ENCODE measurements around the gene GARIN5B.

GARIN5B gene

GRCh38 chr19:55389386-55390317, 26.6 kb upstream of the GARIN5B start:
- DNase-seq (ENCODE audit: low read depth in 2 of 2), result no peak

- DNase-seq (ENCODE audit: low read depth in 2 of 2), result no peak
These were observed 24.9 kb upstream of the GARIN5B start for GRCh38 chr19:55387736-55388497.

DNA sequence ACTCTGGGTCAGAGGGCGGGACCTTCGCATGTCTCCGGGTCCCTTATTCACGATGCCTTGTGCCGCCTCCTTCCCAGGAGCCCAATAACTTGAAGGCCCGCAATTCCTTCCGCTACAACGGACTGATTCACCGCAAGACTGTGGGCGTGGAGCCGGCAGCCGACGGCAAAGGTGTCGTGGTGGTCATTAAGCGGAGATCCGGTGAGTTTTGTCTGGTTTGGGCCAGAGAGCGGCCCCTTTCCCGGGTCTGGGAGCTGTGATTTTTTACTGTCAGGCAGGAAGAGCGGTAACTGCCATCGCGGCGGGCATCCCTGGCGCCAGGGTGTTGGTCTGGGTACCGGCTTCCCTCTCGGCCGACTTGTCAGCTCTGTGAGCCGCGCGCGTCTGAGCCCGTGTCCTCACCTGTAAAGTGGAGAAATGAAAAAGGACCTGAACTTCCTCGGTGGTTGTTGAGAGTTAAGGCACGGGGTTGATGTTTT, 23.5 kb upstream of the GARIN5B start:
- peak in 1 of 2 donors; percentile 8 for DNase-seq (ENCODE audit: low read depth in 2 of 2)

GRCh38 chr19:55385724-55386492, 22.8 kb upstream of the GARIN5B start, which contains the start of gene RPL28:
RPL28 (plus strand) TSS chr19:55385932; CDS start chr19:55386358, 426 bp downstream.
- peak; percentile 95 to 97 for DNase-seq (ENCODE audit: low read depth in 2 of 2)

- peak; percentile 86 to 90 for DNase-seq (ENCODE audit: low read depth in 2 of 2)
These were observed 22.1 kb upstream of the GARIN5B start for GRCh38 chr19:55384920-55385723.

DNA sequence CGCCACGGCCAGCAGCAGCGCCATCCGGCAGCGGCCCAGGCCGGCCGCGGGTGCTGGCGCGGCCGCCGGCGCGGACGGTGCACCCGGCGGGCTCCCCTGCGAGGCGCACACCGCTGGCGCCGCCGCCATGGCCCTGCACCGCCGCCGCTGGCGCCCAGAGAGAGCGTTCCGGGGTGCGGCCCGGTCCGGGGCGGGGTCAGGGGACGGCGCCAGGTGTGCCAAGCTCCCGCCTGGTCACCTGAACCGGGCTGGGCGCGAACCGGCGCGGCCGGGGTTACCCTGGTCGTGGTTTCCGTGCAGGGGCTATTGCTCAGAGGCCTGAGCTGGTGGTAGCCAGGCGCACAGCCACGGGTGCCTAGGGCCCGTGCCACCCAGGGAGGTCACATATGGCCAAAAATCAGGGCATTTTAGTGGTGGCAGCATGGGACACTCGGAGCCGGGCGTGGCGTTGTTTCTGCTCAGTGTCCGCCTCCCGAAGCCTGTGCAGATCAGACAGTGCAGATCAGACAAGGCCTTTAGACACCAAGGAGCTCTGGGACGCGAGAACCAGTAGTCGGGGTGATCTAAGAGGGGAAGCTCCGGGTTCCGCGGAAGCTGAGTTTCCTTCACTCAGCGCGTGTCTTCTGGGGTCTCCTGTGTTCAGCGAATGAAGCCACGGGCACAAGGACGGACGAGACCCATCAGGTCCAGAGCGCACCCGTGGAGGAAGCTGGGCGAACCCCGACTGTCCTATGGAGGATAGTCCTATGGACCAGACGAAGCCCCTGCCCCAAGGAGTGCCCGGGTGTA, 21.3 kb upstream of the GARIN5B start, which contains the start of gene TMEM238:
TMEM238 (minus strand) TSS at position 162 of the 789 bp plus-strand sequence; CDS start at position 129, 33 bp downstream.
- DNase-seq (ENCODE audit: low read depth in 2 of 2), result peak in 1 of 2 donors; percentile 26

DNA sequence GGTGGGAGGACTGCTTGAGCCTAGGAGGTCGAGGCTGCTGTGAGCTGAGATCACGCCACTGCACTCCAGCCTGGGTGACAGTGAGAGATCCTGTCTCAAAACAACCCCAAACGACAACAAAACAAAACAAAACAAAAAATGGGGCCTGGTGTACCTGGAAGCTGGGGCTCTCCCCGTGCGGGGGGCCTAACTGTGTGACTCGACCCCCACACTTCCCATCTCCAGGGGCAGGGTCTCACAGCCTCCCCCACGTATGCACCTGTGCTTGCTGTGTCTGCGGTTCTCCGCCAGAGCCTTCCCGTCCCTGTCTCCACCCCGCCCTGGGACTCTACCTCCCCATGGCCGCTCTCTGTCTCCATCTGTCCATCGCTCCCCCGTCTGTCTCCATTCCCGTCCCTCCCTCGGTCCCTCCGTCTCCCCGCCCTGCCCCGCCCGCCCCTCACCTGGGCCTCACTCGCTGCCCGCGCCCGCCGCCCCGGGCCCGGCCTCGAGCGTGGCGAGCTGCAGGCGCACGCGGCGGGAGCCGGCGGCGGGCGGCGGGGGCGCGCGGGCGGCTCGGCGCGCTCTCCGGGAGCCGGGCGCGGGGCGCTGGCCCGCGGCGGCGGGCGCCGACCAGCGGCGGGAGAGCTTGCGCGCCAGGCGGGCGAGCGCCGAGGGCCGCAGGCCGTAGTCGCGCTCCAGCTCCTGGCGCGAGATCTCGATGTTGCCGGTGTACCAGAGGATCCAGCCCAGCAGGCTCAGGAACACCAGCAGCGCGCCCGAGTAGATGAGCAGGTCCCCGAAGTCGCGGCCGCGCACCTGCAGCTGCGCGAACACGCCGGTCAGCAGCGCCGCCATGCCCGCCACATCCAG, 20.4 kb upstream of the GARIN5B start:
- DNase-seq (ENCODE audit: low read depth in 2 of 2), result peak in 1 of 2 donors; percentile 27

DNA sequence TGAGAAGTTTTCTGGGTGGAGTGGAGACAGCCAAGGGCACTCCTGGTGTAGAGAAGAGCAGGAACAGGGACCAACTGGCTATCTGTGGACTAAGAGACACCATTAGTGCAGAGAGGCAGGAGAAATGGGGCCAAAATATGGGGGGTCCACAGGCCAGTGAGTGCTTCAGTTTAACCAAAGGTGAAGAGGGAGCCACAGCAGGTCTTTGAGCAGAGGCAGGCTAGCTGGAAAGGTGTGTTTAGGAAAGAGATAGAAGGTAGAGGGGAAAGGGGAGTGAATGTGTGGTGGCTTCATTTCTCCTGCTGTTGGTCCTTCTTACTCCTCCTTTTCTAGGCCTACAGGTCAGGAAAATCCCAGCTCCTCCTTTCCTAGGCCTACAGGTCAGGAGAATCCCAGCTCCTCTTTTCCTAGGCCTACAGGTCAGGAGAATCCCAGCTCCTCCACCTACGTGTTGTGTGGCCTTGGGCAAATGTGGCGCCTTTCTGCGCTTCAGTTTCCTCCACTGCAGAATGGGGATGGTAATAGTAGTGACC, 19.5 kb upstream of the GARIN5B start:
- no peak for DNase-seq (ENCODE audit: low read depth in 2 of 2)

- no peak for DNase-seq (ENCODE audit: low read depth in 2 of 2)
These were observed 19.0 kb upstream of the GARIN5B start for GRCh38 chr19:55382013-55382412.

DNA sequence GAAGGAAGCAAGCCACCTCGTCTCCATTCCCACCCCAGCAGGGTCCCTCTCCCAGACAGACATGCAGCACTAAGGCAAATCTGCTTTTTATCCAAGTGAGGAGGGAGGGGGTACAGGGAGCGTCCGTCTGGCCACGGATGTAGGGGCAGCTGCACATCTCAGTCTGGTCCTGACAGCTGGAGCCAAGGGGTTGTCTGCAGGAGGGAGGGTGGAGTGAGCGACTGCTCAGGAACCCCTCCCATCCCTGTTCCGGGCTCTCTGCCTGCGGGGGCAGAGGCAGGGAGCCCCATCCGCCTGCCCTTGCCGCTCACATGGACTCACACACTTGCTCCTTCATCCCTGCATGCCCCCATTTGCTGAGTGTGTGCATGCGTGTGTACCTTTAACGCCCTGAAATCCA, 16.1 kb upstream of the GARIN5B start:
- DNase-seq (ENCODE audit: low read depth in 2 of 2), result no peak

DNA sequence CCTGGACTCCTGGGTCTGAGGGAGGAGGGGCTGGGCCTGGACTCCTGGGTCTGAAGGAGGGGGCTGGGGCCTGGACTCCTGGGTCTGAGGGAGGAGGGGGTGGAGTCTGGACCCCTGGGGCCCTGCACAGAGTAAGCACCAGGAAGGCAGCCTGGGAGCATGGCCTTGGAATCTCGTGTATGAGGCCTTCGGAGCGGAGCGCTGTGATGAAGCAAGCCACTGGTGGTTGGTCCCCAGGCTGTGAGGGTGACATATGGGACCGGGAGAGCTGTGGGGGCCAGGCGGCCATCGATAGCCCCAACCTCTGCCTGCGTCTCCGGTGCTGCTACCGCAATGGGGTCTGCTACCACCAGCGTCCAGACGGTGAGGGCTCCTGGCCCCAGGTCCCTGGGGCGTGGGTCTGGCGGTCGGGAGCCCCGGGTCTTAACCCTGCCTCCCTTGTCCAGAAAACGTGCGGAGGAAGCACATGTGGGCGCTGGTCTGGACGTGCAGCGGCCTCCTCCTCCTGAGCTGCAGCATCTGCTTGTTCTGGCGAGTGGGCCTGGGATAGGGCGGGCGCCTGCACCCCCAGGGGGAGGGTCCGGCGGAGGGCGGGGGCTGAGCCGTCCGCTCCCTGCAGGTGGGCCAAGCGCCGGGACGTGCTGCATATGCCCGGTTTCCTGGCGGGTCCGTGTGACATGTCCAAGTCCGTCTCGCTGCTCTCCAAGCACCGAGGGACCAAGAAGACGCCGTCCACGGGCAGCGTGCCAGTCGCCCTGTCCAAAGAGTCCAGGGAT, 14.5 kb upstream of the GARIN5B start:
- DNase-seq (ENCODE audit: low read depth in 2 of 2), result no peak

DNA sequence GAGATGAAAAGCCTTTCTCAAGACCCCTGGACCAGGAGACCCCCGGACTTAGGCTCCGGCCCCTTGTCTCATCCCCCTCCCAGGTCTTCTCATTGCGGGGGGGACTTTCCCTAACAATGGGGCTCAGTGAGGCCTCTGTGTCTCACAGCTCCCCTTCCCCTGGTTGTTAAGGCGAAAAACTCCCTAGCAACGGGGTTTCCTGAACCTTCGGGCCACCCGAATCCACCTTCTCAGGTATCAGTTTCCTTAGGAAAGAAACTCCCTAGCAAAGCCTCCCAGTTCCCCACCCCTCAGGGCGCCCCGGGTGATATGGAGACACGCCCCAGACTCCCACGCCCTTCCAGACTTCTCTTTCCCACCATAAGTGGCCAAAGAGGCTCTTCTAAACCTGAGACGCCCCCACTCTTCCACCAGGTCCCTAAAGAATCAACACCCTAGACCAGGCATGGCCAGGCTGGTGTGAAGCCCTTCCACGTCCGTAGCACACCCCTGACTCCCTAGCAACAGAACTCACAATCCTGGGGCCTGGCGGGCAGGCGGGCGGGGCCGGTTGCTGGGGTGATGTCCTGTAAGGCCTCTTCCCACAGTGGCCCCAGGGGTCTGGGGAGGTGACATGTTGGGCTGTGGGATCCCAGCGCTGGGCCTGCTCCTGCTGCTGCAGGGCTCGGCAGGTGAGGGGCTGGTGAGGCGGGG, 13.3 kb upstream of the GARIN5B start, which contains the start of gene TMEM190:
TMEM190 (plus strand) TSS at position 586 of the 693 bp plus-strand sequence; CDS start at position 614, 28 bp downstream.
- no peak for DNase-seq (ENCODE audit: low read depth in 2 of 2)

GRCh38 chr19:55373993-55374757, 11.1 kb upstream of the GARIN5B start:
- DNase-seq (ENCODE audit: low read depth in 2 of 2), result no peak

GRCh38 chr19:55373306-55373992, 10.4 kb upstream of the GARIN5B start:
- no peak for DNase-seq (ENCODE audit: low read depth in 2 of 2)

GRCh38 chr19:55372316-55373081, 9.4 kb upstream of the GARIN5B start:
- DNase-seq (ENCODE audit: low read depth in 2 of 2), result no peak
